ENCODE data around the gene GFOD1.

DNA sequence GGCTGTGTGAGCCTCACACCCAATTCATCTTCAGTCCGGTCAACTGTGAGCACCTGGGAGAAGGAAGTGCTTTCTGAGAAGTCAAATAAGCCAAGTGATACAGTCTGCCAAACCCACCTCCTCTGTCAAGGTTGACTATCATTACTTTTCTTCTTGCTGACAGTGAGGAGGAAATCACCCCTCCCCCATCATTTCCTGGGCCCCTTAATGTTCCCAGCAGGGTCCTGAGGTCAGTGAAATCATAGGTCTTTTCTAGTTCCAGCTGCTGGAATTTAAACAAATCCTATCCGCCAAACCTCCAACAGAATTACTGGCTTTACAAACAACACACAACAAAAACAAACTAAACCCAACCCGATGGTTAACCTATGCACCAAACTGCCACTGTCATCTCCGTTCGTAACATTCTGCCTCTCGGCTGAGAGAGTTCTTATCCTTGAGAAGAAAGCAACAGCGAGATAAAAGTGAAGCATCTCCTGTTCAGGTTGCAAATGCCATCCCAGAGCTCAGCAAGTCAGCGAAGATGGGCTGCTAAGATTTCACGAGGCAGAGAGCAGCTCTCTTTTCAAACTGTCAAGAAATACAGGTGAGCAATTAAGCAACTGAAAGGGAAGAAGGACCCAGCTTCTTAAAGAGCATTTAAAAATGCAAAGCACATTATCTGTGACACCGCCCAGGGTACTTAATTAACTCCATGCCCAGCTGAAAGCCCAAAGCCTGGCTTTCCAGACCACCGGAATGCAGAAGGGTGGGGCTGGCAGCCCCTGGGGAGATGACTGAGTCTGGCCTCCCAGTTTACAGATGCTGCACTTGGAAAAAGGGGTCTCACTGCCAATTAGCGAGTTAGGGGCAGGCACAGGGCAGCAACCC is 24.7 kb downstream of the GFOD1 start:
- TF ChIP-seq, protein P1, sequence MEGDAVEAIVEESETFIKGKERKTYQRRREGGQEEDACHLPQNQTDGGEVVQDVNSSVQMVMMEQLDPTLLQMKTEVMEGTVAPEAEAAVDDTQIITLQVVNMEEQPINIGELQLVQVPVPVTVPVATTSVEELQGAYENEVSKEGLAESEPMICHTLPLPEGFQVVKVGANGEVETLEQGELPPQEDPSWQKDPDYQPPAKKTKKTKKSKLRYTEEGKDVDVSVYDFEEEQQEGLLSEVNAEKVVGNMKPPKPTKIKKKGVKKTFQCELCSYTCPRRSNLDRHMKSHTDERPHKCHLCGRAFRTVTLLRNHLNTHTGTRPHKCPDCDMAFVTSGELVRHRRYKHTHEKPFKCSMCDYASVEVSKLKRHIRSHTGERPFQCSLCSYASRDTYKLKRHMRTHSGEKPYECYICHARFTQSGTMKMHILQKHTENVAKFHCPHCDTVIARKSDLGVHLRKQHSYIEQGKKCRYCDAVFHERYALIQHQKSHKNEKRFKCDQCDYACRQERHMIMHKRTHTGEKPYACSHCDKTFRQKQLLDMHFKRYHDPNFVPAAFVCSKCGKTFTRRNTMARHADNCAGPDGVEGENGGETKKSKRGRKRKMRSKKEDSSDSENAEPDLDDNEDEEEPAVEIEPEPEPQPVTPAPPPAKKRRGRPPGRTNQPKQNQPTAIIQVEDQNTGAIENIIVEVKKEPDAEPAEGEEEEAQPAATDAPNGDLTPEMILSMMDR (conservative IDR thresholded peaks at IDR 0.05; ENCODE audit: low read length) = no peak
- no peak for TF ChIP-seq EZH2phosphoT487 (IDR thresholded peaks at IDR 0.05; ENCODE audit: borderline replicate concordance, low read depth, low read length)

All from OCI-LY7 (cell line).